ENCODE measurements around the gene SMIM20. TPM values are rescaled to one million over a fixed set of nuclear protein-coding genes. Genes with fewer than 3 reads are reported as not detected.
"Not testable (repeated sequence)": the region's sequence is repeated elsewhere in the genome, so short reads cannot be mapped to it uniquely, and the experiment has no call there.

The SMIM20 gene
- total RNA-seq (41.8 TPM), polyA plus RNA-seq (48.9 TPM)

- peak; percentile 59 for DNase-seq (ENCODE audit: extremely low spot score)
Measured at GRCh38 chr4:25913851-25914669, at the start of gene SMIM20. TSS of gene SMIM20 (plus strand) at chr4:25914220. CDS start at chr4:25914314, 94 bp downstream.

GRCh38 chr4:25865586-25865985 is 48.4 kb upstream of the SMIM20 start:
- H3K4me3 ChIP-seq (ENCODE audit: low read depth, low read length): no peak overlapping the region
- 70% methylated on average over 4 of the region's 4 CpGs for WGBS
- no peaks in the 10 kb centered on the region for H3K36me3 ChIP-seq (ENCODE audit: insufficient read depth)
- no peak for DNase-seq (ENCODE audit: extremely low spot score)
- no peaks in the 10 kb centered on the region for H3K4me1 ChIP-seq (ENCODE audit: insufficient read depth)
- H3K27ac ChIP-seq (ENCODE audit: low read depth): no peak overlapping the region

More at GRCh38 chr4:25913851-25914669, at the start of gene SMIM20:
- Histone ChIP-seq H3K4me3 (ENCODE audit: low read depth, low read length) (peak within 1 kb of the TSS; percentile 72), H3K4me1 (ENCODE audit: insufficient read depth) (no peaks in the 10 kb centered on the region), H3K27ac (ENCODE audit: low read depth) (peak within 1 kb of the TSS; percentile 75), H3K36me3 (ENCODE audit: insufficient read depth) (no peaks in the 10 kb centered on the region)
- 2% methylated on average over 57 of the region's 57 CpGs for WGBS

GRCh38 chr4:25866401-25866800 is 47.6 kb upstream of the SMIM20 start:
- H3K4me1 ChIP-seq (ENCODE audit: insufficient read depth); H3K36me3 ChIP-seq (ENCODE audit: insufficient read depth): not testable (repeated sequence)
- 93% methylated on average over 4 of the region's 4 CpGs for WGBS

GRCh38 chr4:25867781-25868294 is 46.2 kb upstream of the SMIM20 start:
- no peaks in the 10 kb centered on the region for H3K36me3 ChIP-seq (ENCODE audit: insufficient read depth)
- no peak overlapping the region for H3K27ac ChIP-seq (ENCODE audit: low read depth)
- H3K4me1 ChIP-seq (ENCODE audit: insufficient read depth): no peaks in the 10 kb centered on the region
- H3K4me3 ChIP-seq (ENCODE audit: low read depth, low read length): no peak overlapping the region
- DNase-seq (ENCODE audit: extremely low spot score): no peak
- WGBS: 78% methylated on average over 6 of the region's 6 CpGs

More at GRCh38 chr4:25866401-25866800, 47.6 kb upstream of the SMIM20 start:
- not testable (repeated sequence) for H3K4me3 ChIP-seq (ENCODE audit: low read depth, low read length); DNase-seq (ENCODE audit: extremely low spot score); H3K27ac ChIP-seq (ENCODE audit: low read depth)

- Histone ChIP-seq H3K4me3 (ENCODE audit: low read depth, low read length) (no peak overlapping the region), H3K27ac (ENCODE audit: low read depth) (no peak overlapping the region), H3K4me1 (ENCODE audit: insufficient read depth) (no peaks in the 10 kb centered on the region), H3K36me3 (ENCODE audit: insufficient read depth) (no peaks in the 10 kb centered on the region)
- 97% methylated on average over 2 of the region's 2 CpGs for WGBS
- DNase-seq (ENCODE audit: extremely low spot score): no peak
Measured at GRCh38 chr4:25870081-25870480, 43.9 kb upstream of the SMIM20 start.

- H3K27ac ChIP-seq (ENCODE audit: low read depth): no peak overlapping the region
- WGBS: 87% methylated on average over 13 of the region's 13 CpGs
- no peaks in the 10 kb centered on the region for H3K36me3 ChIP-seq (ENCODE audit: insufficient read depth)
- DNase-seq (ENCODE audit: extremely low spot score): no peak
- H3K4me3 ChIP-seq (ENCODE audit: low read depth, low read length): no peak overlapping the region
- H3K4me1 ChIP-seq (ENCODE audit: insufficient read depth): no peaks in the 10 kb centered on the region
Measured at GRCh38 chr4:25872851-25873631, 41.0 kb upstream of the SMIM20 start.

GRCh38 chr4:25873632-25874129 is 40.3 kb upstream of the SMIM20 start:
- Histone ChIP-seq H3K27ac (ENCODE audit: low read depth) (no peak overlapping the region), H3K4me3 (ENCODE audit: low read depth, low read length) (no peak overlapping the region), H3K4me1 (ENCODE audit: insufficient read depth) (no peaks in the 10 kb centered on the region), H3K36me3 (ENCODE audit: insufficient read depth) (no peaks in the 10 kb centered on the region)
- 69% methylated on average over 7 of the region's 7 CpGs for WGBS
- no peak for DNase-seq (ENCODE audit: extremely low spot score)

GRCh38 chr4:25874655-25875054 is 39.4 kb upstream of the SMIM20 start:
- Histone ChIP-seq H3K4me3 (ENCODE audit: low read depth, low read length) (no peak overlapping the region), H3K27ac (ENCODE audit: low read depth) (no peak overlapping the region), H3K4me1 (ENCODE audit: insufficient read depth) (no peaks in the 10 kb centered on the region), H3K36me3 (ENCODE audit: insufficient read depth) (no peaks in the 10 kb centered on the region)
- WGBS: 94% methylated on average over 3 of the region's 3 CpGs
- no peak for DNase-seq (ENCODE audit: extremely low spot score)

- no peak for DNase-seq (ENCODE audit: extremely low spot score)
- Histone ChIP-seq H3K4me3 (ENCODE audit: low read depth, low read length) (no peak overlapping the region), H3K4me1 (ENCODE audit: insufficient read depth) (no peaks in the 10 kb centered on the region), H3K27ac (ENCODE audit: low read depth) (no peak overlapping the region), H3K36me3 (ENCODE audit: insufficient read depth) (no peaks in the 10 kb centered on the region)
- 95% methylated on average over 7 of the region's 7 CpGs for WGBS
Measured at GRCh38 chr4:25875281-25875745, 38.7 kb upstream of the SMIM20 start.

- H3K27ac ChIP-seq (ENCODE audit: low read depth): no peak overlapping the region
- H3K36me3 ChIP-seq (ENCODE audit: insufficient read depth): no peaks in the 10 kb centered on the region
- DNase-seq (ENCODE audit: extremely low spot score): no peak
Measured at GRCh38 chr4:25878676-25879075, 35.3 kb upstream of the SMIM20 start.

GRCh38 chr4:25879091-25879584 is 34.9 kb upstream of the SMIM20 start:
- DNase-seq (ENCODE audit: extremely low spot score): no peak
- H3K4me1 ChIP-seq (ENCODE audit: insufficient read depth): no peaks in the 10 kb centered on the region
- 78% methylated on average over 9 of the region's 9 CpGs for WGBS

More at GRCh38 chr4:25878676-25879075, 35.3 kb upstream of the SMIM20 start:
- Histone ChIP-seq H3K4me3 (ENCODE audit: low read depth, low read length) (no peak overlapping the region), H3K4me1 (ENCODE audit: insufficient read depth) (no peaks in the 10 kb centered on the region)
- WGBS: 69% methylated on average over 9 of the region's 9 CpGs

GRCh38 chr4:25879587-25879986 is 34.4 kb upstream of the SMIM20 start:
- DNase-seq (ENCODE audit: extremely low spot score): no peak
- Histone ChIP-seq H3K36me3 (ENCODE audit: insufficient read depth) (no peaks in the 10 kb centered on the region), H3K27ac (ENCODE audit: low read depth) (no peak overlapping the region), H3K4me3 (ENCODE audit: low read depth, low read length) (no peak overlapping the region), H3K4me1 (ENCODE audit: insufficient read depth) (no peaks in the 10 kb centered on the region)
- 97% methylated on average over 6 of the region's 6 CpGs for WGBS

More at GRCh38 chr4:25879091-25879584, 34.9 kb upstream of the SMIM20 start:
- Histone ChIP-seq H3K4me3 (ENCODE audit: low read depth, low read length) (no peak overlapping the region), H3K27ac (ENCODE audit: low read depth) (no peak overlapping the region), H3K36me3 (ENCODE audit: insufficient read depth) (no peaks in the 10 kb centered on the region)

GRCh38 chr4:25879991-25880651 is 33.9 kb upstream of the SMIM20 start:
- no peaks in the 10 kb centered on the region for H3K4me1 ChIP-seq (ENCODE audit: insufficient read depth)

More at GRCh38 chr4:25879991-25880651, 33.9 kb upstream of the SMIM20 start:
- no peak for DNase-seq (ENCODE audit: extremely low spot score)
- H3K4me3 ChIP-seq (ENCODE audit: low read depth, low read length): no peak overlapping the region
- no peaks in the 10 kb centered on the region for H3K36me3 ChIP-seq (ENCODE audit: insufficient read depth)
- 56% methylated on average over 7 of the region's 7 CpGs for WGBS
- no peak overlapping the region for H3K27ac ChIP-seq (ENCODE audit: low read depth)

Measured in urinary bladder (tissue), 4 donors.